Sigmoid colon (tissue), 4 donors: Measurements from ENCODE around the gene CD81.

ENCODE experiments used
- POLR2A ChIP-seq, 2 donors: fragments of 450-650 bp; IDR thresholded peaks; one replicate each; pipeline ENCODE4 v1.6.1; 2016; ENCODE audit warnings: antibody characterized with exemption in 2 of 2, mild to moderate bottlenecking in 2 of 2, moderate library complexity in 2 of 2
- POLR2AphosphoS5 ChIP-seq, 4 donors: sonication (generic); formaldehyde crosslinking; IDR thresholded peaks; one replicate each; pipeline ENCODE4 v1.6.1; 2017; ENCODE audit warnings: antibody characterized with exemption in 4 of 4
- TF ChIP-seq, protein P1 (sequence below), 4 experiments: fragments of 450-650 bp in 3 of 4; fragments of 200-600 bp in 1 of 4; IDR thresholded peaks; one replicate each; pipeline ENCODE4 v1.5.1; 2016 to 2019; ENCODE audit warnings: antibody characterized with exemption in 4 of 4, mild to moderate bottlenecking in 3 of 4, moderate library complexity in 2 of 4

DNA sequence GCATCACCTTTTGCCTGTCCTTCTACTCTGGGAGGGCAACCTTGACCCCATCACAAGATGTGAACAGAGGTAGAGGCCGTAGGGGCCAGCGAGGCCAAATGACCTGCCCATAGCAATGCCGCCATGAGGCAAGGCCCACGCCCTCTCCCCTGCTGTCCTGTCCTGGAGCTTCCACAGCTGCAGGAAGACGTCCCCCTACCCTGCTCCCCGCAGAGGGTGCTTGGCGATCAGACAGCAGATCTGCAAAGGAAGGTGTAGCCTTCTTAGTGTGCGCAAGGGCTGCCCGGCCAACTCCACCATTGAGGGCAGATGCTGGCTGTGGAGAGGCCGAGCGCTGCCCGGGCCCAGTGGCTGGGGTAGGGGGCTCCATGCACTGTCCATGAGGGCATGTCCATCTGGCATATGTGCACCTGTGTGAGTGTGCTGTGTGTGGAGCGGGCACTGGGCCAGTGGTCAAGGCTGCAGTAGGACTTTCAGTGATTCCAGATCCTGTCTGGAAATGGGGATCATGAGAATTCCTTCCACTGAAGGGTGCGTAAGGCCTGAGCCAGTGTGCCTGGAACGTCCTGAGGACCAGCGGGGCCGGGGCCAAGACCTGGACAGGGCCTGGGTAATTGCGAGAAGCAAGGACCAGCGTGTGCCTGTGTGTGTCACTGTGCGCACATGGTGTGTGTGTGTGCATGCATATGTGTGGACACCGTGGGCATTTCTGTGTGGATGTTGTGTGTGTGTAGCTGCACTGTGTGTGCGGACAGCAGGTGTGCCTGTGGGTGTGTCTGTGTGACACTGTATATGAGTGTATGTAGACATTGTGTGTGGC lies 56.2 kb downstream of the CD81 start:
- TF ChIP-seq, protein P1, sequence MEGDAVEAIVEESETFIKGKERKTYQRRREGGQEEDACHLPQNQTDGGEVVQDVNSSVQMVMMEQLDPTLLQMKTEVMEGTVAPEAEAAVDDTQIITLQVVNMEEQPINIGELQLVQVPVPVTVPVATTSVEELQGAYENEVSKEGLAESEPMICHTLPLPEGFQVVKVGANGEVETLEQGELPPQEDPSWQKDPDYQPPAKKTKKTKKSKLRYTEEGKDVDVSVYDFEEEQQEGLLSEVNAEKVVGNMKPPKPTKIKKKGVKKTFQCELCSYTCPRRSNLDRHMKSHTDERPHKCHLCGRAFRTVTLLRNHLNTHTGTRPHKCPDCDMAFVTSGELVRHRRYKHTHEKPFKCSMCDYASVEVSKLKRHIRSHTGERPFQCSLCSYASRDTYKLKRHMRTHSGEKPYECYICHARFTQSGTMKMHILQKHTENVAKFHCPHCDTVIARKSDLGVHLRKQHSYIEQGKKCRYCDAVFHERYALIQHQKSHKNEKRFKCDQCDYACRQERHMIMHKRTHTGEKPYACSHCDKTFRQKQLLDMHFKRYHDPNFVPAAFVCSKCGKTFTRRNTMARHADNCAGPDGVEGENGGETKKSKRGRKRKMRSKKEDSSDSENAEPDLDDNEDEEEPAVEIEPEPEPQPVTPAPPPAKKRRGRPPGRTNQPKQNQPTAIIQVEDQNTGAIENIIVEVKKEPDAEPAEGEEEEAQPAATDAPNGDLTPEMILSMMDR (IDR thresholded peaks at IDR 0.05): no peak
- TF ChIP-seq POLR2AphosphoS5 (IDR thresholded peaks at IDR 0.05) (no peak), POLR2A (IDR thresholded peaks at IDR 0.05) (no peak)
